CD4-positive, alpha-beta T cell treated with Interleukin-21 for 1 hour (primary cell): ENCODE data around the gene PI4KA.

Experiments used
- DNase-seq: peaks from one replicate; pipeline ENCODE4 v3.0.0-alpha.2; 2020

PI4KA gene

GRCh38 chr22:20814221-20814808 lies 44.3 kb downstream of the PI4KA start:
- no peak for DNase-seq

GRCh38 chr22:20813056-20813455 lies 45.6 kb downstream of the PI4KA start:
- no peak for DNase-seq

- no peak for DNase-seq
Measured at GRCh38 chr22:20811971-20812660, 46.5 kb downstream of the PI4KA start.

- DNase-seq, result no peak
Measured at GRCh38 chr22:20811171-20811570, 47.4 kb downstream of the PI4KA start.

DNA sequence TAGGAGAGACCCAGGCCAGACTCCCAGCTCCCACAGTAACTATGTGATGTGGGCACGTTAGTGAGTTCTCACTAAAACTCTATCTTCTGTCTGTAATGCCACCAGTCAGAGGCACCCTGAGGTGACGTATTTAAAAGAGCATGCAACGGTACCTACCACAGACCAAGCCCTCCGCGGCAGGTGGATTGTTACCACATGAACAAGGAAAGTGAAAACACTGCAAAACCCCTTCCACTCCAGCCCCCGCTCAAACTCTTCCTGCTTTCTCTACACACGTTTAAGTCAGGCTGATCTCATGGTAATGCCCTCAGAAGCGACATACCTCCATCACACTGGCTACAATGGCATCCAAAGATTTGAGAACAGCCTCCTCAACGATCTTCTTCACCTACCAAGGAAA lies 48.0 kb downstream of the PI4KA start:
- peak; percentile 7 for DNase-seq

GRCh38 chr22:20809538-20810185 lies 48.9 kb downstream of the PI4KA start:
- DNase-seq, result no peak

DNA sequence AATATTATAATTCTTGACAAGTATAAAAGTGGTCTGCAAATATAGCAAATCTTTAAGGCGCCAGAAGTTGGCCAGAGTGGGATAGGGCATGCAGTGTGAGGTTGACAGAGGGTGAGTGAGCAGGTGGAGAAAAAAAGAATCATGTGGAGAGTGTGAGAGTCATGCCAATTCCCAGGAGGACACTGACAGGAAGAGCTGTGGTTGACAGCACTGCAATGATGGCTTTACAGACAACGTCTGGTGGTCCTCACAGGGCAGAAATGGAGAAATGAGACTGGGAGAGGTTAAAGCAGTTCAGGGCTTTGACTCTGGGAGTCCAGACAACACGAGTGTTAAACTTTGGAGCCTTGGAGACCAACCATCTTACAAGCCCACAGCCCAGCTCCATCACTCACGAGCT lies 49.8 kb downstream of the PI4KA start:
- no peak for DNase-seq

- no peak for DNase-seq
Measured at GRCh38 chr22:20807315-20807752, 51.3 kb downstream of the PI4KA start.

DNA sequence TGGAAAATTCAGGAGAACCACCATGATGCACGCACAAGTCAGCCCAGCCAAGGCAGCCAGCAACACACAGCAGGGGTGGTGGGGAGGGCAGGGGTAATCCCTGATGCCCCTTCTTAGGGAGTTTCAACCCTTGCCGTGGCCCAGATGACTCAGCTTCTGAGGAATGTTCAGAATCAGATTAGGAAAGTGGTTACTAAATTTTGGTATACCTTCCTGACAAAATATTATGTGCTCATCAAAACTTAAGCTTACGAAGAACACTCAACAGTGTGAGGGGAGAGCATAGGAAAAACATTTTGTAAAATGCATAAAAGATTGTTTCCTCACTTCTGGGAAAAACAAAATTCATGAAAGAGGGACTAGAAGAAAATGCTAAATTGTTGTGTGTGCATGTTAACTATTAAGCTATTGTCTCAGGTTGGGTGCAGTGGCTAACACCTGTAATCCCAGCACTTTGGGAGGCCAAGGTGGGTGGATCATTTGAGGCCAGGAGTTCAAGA lies 52.6 kb downstream of the PI4KA start:
- DNase-seq, result no peak

DNA sequence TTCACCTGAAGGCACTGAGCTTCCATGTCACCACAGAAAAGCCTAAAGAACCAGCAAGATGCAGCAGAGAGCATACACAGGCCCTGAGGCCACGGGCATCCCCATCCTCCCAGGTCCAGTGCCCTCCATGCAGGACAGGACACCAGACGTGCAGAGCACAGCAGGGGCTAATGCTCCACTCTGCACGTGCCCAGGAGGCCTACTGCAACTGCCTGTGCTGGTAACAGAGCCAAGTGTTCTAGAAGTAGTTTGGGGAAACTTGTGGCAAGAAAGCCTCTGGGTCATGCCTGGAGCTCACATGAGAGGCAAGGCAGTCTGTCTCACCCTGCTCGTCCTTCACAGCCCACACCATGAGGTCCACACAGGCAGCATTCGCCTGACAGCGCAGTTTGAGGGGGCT lies 54.0 kb downstream of the PI4KA start:
- DNase-seq, result no peak

DNA sequence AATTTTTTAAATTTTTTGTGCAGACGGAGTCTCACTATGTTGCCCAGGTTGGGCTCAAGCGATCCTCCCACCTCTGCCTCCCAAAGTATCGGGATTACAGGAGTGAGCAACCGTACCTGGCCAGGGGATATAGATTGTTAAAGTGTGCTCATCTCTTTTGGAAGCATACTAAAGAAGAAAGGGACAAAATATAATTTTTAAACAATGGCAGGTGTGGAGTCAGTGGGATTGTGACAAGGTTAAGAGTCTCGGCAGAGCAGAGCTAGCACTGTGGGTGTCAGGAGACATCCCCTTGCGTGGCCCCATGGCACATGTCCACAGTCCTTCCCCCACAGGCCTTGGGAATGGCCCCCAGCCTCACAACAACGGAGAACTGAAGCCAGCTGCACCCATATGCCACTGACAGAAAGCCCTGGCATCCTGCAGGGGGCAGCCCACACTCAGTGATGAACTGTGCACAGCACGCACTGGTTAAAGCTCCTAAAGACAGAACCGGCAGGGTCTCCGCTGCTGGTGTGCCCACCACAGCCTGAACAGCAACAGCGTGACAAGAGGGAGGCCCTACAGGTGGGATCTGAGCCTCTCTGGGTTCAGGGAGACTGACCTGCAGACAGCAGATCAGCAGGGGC lies 54.8 kb downstream of the PI4KA start:
- peak; percentile 28 for DNase-seq

- no peak for DNase-seq
Measured at GRCh38 chr22:20802922-20803553, 55.6 kb downstream of the PI4KA start.

GRCh38 chr22:20802452-20802851 lies 56.2 kb downstream of the PI4KA start:
- DNase-seq, result no peak

DNA sequence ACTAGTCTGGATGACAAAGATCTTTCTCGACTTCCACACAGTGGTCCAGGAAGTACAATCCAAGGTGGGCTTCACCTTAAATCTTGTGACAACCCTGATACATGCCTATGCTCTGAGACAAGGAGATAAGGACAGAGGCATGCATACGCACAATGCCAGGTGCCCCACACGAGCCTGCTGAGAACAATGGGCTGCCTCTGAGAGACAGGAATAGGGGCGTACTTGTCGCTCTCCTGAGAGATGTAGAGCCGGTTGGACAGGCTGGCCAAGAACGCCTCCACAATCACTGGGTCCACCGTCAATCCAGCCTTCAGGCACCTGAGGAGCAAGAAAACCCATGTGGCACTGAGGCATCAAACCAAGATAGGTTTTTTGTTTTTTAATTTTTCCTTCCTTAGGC lies 59.2 kb downstream of the PI4KA start:
- DNase-seq, result no peak

- DNase-seq, result no peak
Measured at GRCh38 chr22:20798974-20799373, 59.6 kb downstream of the PI4KA start.

GRCh38 chr22:20798218-20798617 lies 60.4 kb downstream of the PI4KA start:
- no peak for DNase-seq

- no peak for DNase-seq
Measured at GRCh38 chr22:20796731-20797130, 61.9 kb downstream of the PI4KA start.

DNA sequence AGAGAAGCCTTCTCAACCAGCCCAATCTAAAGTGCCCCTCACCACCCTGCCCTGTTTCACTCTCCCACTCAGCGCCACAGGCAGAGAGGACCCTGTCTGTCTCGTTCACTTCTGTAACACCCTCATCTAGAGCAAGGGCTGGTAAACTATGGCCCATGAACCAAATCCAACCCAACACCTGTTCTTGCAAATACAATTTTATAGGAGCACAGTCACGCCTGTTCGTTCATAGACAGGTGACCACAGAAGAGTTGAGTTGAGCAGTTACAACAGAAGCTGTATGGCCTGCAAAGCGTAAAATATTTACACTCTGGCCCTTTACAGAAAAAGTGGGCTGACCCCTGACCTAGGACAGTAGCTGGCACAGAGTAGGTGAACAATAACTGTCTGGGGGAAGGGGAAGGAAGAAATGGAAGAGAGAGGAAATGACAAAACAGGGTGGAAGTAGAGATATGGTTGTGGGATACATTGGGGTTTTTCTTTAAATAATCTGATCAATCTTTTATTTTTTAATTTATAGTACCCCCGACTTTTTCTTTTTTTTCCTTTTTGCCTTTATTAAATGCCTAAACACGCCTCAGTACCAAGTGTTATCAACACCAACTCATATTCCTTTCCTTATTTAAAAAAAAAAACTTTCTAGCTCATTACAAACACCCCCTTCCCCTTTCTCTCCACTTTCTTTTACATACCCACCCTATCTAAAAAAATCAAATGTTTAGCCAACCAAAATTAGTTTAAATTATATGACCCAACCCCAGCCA lies 63.8 kb downstream of the PI4KA start:
- DNase-seq, result no peak

DNA sequence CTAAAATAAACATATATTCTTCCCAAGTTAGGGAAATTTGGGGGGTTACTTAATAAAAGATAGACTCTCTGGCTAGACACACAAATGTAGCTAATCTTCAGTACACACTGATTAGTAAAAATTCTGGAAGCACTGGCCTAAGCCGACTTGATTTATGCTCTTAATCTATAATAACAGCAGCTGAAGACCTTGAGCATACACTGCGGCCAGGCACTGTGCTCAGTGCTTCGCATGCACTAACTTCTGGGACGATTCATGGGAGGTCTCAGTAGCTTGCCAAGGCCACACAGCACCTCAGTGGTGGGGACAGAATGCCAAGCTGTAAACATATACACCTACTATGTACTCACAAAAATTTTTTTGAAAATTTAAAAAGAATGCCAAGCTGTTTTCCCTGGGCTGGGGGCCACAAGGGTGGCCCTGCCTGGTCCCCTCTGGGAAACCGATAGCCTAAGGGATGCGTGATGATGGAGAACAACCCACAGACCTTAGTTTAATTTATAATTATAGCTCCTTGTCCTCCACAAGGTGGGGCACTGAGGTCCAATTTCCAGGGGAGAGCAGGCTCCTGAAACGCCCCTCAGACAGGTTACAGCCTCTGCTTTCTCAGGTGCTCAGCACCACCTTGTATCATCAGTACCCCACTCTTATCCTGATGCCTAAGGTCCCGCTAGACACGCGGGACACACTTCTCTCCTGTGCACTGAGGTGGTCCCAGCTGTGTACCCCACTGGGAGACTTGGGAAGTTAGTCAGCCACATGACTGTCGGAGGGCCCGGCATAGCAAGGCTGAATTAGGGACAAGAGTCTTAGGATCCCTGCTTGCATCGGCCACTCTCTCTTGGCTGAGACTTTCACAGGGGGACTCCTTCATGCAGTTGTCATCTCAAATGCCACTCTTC lies 64.6 kb downstream of the PI4KA start:
- DNase-seq, result no peak

DNA sequence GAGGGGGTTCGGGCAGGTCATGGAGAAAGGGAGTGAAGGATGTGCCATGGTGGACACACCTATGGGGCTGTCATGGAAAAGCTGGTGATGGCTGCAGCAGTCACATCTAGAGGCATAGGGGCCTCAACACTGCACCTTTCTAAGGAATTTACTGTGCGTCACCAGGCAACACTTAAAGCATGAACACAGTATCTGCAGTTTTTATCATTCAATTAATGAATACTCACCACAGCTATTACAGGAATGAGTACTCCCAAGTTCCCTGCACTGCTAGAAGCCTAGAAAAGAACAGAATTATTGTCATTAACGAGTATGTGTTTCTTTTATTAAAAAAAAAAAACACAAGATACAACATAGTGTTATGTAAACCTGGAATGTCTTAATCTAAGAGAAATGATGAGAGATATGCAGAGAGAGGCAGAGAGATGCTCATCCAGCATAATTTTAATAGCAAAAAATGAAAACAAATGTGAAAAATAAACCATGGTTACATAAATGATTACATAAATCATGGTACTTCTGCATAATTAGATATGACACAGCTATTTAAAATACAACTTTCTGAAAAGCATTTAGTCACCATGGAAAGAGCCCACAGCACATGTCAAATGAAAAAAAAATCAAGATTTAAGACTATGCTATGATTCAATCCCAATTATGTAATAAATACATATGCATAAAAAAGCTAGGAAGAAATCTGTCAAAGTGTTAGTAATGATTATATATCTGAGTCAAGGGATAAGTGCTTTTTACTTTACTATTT lies 65.5 kb downstream of the PI4KA start:
- DNase-seq, result no peak
